SU-DHL-6 (cell line): ENCODE results near the gene BRMS1.

ENCODE experiments used
- CTCF ChIP-seq: fragments of 200-600 bp; sonication (generic); IDR thresholded peaks from one replicate; pipeline ENCODE4 v1.5.1; 2017; ENCODE audit warnings: antibody characterized with exemption, mild to moderate bottlenecking, low read length, moderate library complexity; ENCODE audit not compliant: insufficient read depth, poor library complexity, severe bottlenecking
- EZH2phosphoT487 ChIP-seq: fragments of 200-600 bp; sonication (generic), shearing (Covaris generic); conservative IDR thresholded peaks from 2 replicates; pipeline ENCODE4 v1.6.1; 2018; ENCODE audit warnings: mild to moderate bottlenecking, antibody characterized with exemption, low read length, moderate library complexity, mixed read lengths

GRCh38 chr11:66368484-66368883 is 23.6 kb upstream of the BRMS1 start:
- TF ChIP-seq CTCF = no peak
- no peak for TF ChIP-seq EZH2phosphoT487
